ENCODE data around the gene ZNF469.

DNA sequence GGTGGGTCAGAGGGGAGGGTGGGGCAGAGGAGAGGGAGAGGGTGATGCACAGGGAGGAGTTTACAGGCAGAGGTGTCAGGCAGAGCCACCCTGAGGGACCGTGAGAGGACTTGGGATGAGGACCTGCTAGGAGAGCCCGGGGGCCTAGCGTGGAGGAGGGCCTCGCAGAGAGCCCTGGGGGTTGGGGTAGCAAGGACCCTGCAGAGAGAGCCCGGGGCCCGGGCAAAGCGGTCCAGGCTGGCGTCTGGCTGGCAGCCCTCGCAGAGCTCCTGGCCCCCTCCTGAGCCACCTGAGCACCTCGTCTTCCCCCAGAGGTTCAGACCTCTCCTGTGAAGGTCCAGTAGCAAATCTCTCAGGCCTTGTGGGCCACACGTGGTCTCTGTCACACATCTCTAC, 42.0 kb upstream of the ZNF469 start:
- TF ChIP-seq POLR2A (IDR thresholded peaks at IDR 0.05) (no peak), POLR2AphosphoS5 (IDR thresholded peaks at IDR 0.05) (no peak)
- TF ChIP-seq, protein P1, sequence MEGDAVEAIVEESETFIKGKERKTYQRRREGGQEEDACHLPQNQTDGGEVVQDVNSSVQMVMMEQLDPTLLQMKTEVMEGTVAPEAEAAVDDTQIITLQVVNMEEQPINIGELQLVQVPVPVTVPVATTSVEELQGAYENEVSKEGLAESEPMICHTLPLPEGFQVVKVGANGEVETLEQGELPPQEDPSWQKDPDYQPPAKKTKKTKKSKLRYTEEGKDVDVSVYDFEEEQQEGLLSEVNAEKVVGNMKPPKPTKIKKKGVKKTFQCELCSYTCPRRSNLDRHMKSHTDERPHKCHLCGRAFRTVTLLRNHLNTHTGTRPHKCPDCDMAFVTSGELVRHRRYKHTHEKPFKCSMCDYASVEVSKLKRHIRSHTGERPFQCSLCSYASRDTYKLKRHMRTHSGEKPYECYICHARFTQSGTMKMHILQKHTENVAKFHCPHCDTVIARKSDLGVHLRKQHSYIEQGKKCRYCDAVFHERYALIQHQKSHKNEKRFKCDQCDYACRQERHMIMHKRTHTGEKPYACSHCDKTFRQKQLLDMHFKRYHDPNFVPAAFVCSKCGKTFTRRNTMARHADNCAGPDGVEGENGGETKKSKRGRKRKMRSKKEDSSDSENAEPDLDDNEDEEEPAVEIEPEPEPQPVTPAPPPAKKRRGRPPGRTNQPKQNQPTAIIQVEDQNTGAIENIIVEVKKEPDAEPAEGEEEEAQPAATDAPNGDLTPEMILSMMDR (IDR thresholded peaks at IDR 0.05), result no peak

Measured in upper lobe of left lung (tissue), 4 donors.